Hepatocyte (in vitro differentiated cells): ENCODE measurements around the gene ZBTB20.

Source experiments
- CTCF ChIP-seq: fragments of 200-600 bp; sonication (generic); IDR thresholded peaks from 2 replicates; pipeline ENCODE4 v1.5.1; 2016; ENCODE audit warnings: antibody characterized with exemption, mild to moderate bottlenecking; ENCODE audit not compliant: poor library complexity
- EZH2phosphoT487 ChIP-seq: fragments of 200-600 bp; sonication (generic); IDR thresholded peaks from one replicate; pipeline ENCODE4 v1.6.1; 2018; ENCODE audit warnings: antibody characterized with exemption, mild to moderate bottlenecking, low read depth, moderate library complexity; ENCODE audit not compliant: unreplicated experiment, severe bottlenecking

GRCh38 chr3:115099134-115099985 lies 47.7 kb downstream of the ZBTB20 start:
- no peak for TF ChIP-seq CTCF
- TF ChIP-seq EZH2phosphoT487 = no peak
